Neural progenitor cell (in vitro differentiated cells): ENCODE data around the gene RUSF1. TPM values are rescaled to one million over a fixed set of nuclear protein-coding genes. Genes with fewer than 3 reads are reported as not detected.
A peak's percentile ranks its signal among the peaks of the same experiment; 100 is the strongest.

Source experiments
- DNase-seq: peaks from one replicate; pipeline ENCODE4 v3.0.0-alpha.2; 2016; ENCODE audit warnings: low spot score
- H2AFZ ChIP-seq: fragments of 200-600 bp; sonication (generic); replicated peaks from 2 replicates; pipeline ENCODE4 v1.6.1; 2016; ENCODE audit warnings: antibody characterized with exemption
- H3F3A ChIP-seq: fragments of 200-600 bp; sonication (generic); 2 replicates; pipeline ENCODE4 v1.6.1; 2016; ENCODE audit warnings: antibody characterized with exemption, low read depth
- H3K27ac ChIP-seq: fragments of 200-600 bp; sonication (generic); 2 replicates; pipeline ENCODE4 v1.5.1; 2016; ENCODE audit warnings: mild to moderate bottlenecking
- H3K27me3 ChIP-seq: fragments of 200-600 bp; sonication (generic); 2 replicates; pipeline ENCODE4 v1.6.1; 2016; ENCODE audit warnings: mild to moderate bottlenecking, moderate library complexity
- H3K36me3 ChIP-seq: fragments of 200-600 bp; sonication (generic); 2 replicates; pipeline ENCODE4 v1.5.1; 2016
- H3K4me1 ChIP-seq: fragments of 200-600 bp; sonication (generic); 2 replicates; pipeline ENCODE4 v1.6.1; 2016; ENCODE audit warnings: mixed run types
- H3K4me2 ChIP-seq: fragments of 200-600 bp; sonication (generic); 2 replicates; pipeline ENCODE4 v1.6.1; 2016
- H3K4me3 ChIP-seq: fragments of 200-600 bp; sonication (generic); 2 replicates; pipeline ENCODE4 v1.5.1; 2016
- H3K79me2 ChIP-seq: fragments of 200-600 bp; sonication (generic); 2 replicates; pipeline ENCODE4 v1.6.1; 2016; ENCODE audit warnings: low read depth
- H3K9ac ChIP-seq: fragments of 200-600 bp; sonication (generic); 2 replicates; pipeline ENCODE4 v1.6.1; 2016
- H3K9me3 ChIP-seq: fragments of 200-600 bp; sonication (generic); 2 replicates; pipeline ENCODE4 v1.5.1; 2016; ENCODE audit warnings: low read depth
- H4K20me1 ChIP-seq: fragments of 200-600 bp; sonication (generic); 2 replicates; pipeline ENCODE4 v1.6.1; 2016; ENCODE audit warnings: low read depth
- H3K27ac Mint-ChIP-seq: 3 replicates; pipeline ENCODE4 v1.8.0; 2021; ENCODE audit warnings: mixed read lengths
- H3K27me3 Mint-ChIP-seq: 2 replicates; pipeline ENCODE4 v1.8.0; 2022; ENCODE audit warnings: low read depth, mild to moderate bottlenecking, inconsistent platforms, moderate library complexity, mixed read lengths; ENCODE audit not compliant: insufficient read depth
- H3K36me3 Mint-ChIP-seq: 3 replicates; pipeline ENCODE4 v1.8.0; 2021; ENCODE audit warnings: mixed read lengths
- H3K4me1 Mint-ChIP-seq: 3 replicates; pipeline ENCODE4 v1.8.0; 2021; ENCODE audit warnings: mixed read lengths
- H3K4me3 Mint-ChIP-seq: 3 replicates; pipeline ENCODE4 v1.8.0; 2021; ENCODE audit warnings: mild to moderate bottlenecking, moderate library complexity, mixed read lengths
- H3K9me3 Mint-ChIP-seq: 3 replicates; pipeline ENCODE4 v1.8.0; 2020; ENCODE audit warnings: mixed read lengths
- EZH2 ChIP-seq: fragments of 200-600 bp; sonication (generic); IDR thresholded peaks from 2 replicates; pipeline ENCODE4 v1.6.1; 2017; ENCODE audit warnings: antibody characterized with exemption, mild to moderate bottlenecking, moderate library complexity
- EZH2phosphoT487 ChIP-seq: fragments of 200-600 bp; sonication (generic); IDR thresholded peaks from 2 replicates; pipeline ENCODE4 v1.6.1; 2017; ENCODE audit warnings: antibody characterized with exemption
- total RNA-seq: library from RNA; depleted of rRNA; stranded (reverse); fragments of >200 nt; gene quantifications from 2 replicates; pipeline ENCODE4 v1.2.3, GENCODE V29; 2015; ENCODE audit warnings: low replicate concordance
- TF ChIP-seq, protein P1 (sequence below): fragments of 200-600 bp; sonication (generic); IDR thresholded peaks from 2 replicates; pipeline ENCODE4 v1.5.1; 2017; ENCODE audit warnings: antibody characterized with exemption, mild to moderate bottlenecking

The RUSF1 gene
- total RNA-seq, 1 donor from 2014 or later = 11.5 TPM

- H3K4me3 ChIP-seq = no peak overlapping the region
- Mint-ChIP-seq H3K4me3 (peak overlapping the region; percentile 86), H3K27me3 (peaks cover 52% of the 10 kb centered on the region), H3K27ac (no peak overlapping the region), H3K36me3 (peaks cover 5% of the 10 kb centered on the region), H3K4me1 (peaks cover 19% of the 10 kb centered on the region), H3K9me3 (no peaks in the 10 kb centered on the region)
- no peaks in the 10 kb centered on the region for H3K9me3 ChIP-seq
- no peaks in the 10 kb centered on the region for H3K4me1 ChIP-seq
- TF ChIP-seq EZH2 (peak; percentile 57), EZH2phosphoT487 (no peak)
- H3F3A ChIP-seq = peaks cover 7% of the 10 kb centered on the region
- H2AFZ ChIP-seq = no peak overlapping the region
- H3K36me3 ChIP-seq = no peaks in the 10 kb centered on the region
- peaks cover 19% of the 10 kb centered on the region for H4K20me1 ChIP-seq
- H3K27me3 ChIP-seq = peaks cover 100% of the 10 kb centered on the region
- no peaks in the 10 kb centered on the region for H3K79me2 ChIP-seq
- peak overlapping the region; percentile 87 for H3K4me2 ChIP-seq
- H3K9ac ChIP-seq = no peak overlapping the region
- H3K27ac ChIP-seq = no peak overlapping the region
- DNase-seq = no peak
These were observed 32.3 kb downstream of the RUSF1 start for GRCh38 chr16:31475946-31476302.

DNA sequence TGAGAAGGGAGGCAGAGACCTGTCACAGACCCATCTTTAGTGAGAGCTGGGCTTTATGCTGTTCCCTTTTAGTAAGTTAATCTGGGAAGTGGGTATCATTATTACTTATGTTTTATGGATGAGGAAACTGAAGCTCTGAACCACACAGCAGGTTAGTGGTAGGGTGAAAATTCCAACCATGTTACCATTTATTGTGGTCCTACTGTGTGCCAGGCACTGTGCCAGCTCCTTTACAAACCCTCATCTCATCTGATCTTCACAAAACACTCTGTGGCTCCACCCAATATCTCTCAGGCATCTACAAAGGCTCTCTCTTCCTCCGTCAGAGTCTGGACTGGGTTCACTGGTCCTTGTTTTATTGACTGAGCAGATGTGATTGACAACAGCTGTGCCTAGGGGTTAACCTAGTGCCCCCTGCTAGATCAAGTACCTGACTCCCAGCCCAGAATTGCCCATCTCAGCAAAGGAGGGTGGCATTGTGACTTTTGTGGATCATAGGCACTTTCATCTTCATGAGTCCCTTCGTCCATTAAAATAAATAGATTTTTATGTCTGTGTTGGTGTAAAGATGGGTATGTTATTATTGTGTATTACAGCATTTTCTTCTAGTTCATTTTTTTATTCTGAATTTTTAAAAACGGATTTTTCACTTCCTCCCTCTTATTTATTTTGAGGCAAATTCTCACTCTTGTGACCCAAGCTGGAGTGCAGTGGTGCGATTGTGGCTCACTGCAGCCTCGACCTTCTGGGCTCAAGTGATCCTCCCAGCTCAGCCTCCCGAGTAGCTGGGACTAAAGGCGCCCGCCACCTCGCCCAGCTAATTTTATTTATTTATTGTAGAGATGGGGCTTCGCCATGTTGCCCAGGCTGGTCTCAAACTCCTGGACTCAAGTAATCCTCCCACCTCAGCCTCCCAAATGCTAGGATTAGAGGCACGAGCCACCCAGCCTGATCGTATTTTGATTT is 33.1 kb downstream of the RUSF1 start:
- H3K36me3 ChIP-seq = no peaks in the 10 kb centered on the region
- no peaks in the 10 kb centered on the region for H3K9me3 ChIP-seq
- Mint-ChIP-seq H3K4me3 (no peak overlapping the region), H3K9me3 (no peaks in the 10 kb centered on the region), H3K36me3 (peaks cover 5% of the 10 kb centered on the region), H3K27ac (no peak overlapping the region), H3K4me1 (peaks cover 19% of the 10 kb centered on the region), H3K27me3 (peaks cover 46% of the 10 kb centered on the region)
- no peaks in the 10 kb centered on the region for H3K4me1 ChIP-seq
- no peak for TF ChIP-seq EZH2phosphoT487
- no peak for TF ChIP-seq EZH2
- TF ChIP-seq, protein P1, sequence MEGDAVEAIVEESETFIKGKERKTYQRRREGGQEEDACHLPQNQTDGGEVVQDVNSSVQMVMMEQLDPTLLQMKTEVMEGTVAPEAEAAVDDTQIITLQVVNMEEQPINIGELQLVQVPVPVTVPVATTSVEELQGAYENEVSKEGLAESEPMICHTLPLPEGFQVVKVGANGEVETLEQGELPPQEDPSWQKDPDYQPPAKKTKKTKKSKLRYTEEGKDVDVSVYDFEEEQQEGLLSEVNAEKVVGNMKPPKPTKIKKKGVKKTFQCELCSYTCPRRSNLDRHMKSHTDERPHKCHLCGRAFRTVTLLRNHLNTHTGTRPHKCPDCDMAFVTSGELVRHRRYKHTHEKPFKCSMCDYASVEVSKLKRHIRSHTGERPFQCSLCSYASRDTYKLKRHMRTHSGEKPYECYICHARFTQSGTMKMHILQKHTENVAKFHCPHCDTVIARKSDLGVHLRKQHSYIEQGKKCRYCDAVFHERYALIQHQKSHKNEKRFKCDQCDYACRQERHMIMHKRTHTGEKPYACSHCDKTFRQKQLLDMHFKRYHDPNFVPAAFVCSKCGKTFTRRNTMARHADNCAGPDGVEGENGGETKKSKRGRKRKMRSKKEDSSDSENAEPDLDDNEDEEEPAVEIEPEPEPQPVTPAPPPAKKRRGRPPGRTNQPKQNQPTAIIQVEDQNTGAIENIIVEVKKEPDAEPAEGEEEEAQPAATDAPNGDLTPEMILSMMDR = no peak
- H2AFZ ChIP-seq = no peak overlapping the region
- peaks cover 19% of the 10 kb centered on the region for H4K20me1 ChIP-seq
- H3K4me2 ChIP-seq = no peak overlapping the region
- H3K79me2 ChIP-seq = no peaks in the 10 kb centered on the region
- peaks cover 100% of the 10 kb centered on the region for H3K27me3 ChIP-seq
- peaks cover 7% of the 10 kb centered on the region for H3F3A ChIP-seq
- no peak overlapping the region for H3K4me3 ChIP-seq
- no peak overlapping the region for H3K27ac ChIP-seq
- no peak overlapping the region for H3K9ac ChIP-seq
- DNase-seq = no peak

GRCh38 chr16:31474173-31474714 is 33.9 kb downstream of the RUSF1 start:
- no peak overlapping the region for H3K9ac ChIP-seq
- H3K27ac Mint-ChIP-seq = no peak overlapping the region
- H3K4me2 ChIP-seq = no peak overlapping the region

More at GRCh38 chr16:31474173-31474714, 33.9 kb downstream of the RUSF1 start:
- H3F3A ChIP-seq = peaks cover 7% of the 10 kb centered on the region
- no peak overlapping the region for H2AFZ ChIP-seq
- H4K20me1 ChIP-seq = peaks cover 19% of the 10 kb centered on the region
- H3K4me1 ChIP-seq = no peaks in the 10 kb centered on the region
- peaks cover 5% of the 10 kb centered on the region for H3K36me3 Mint-ChIP-seq
- peaks cover 42% of the 10 kb centered on the region for H3K27me3 Mint-ChIP-seq
- H3K4me1 Mint-ChIP-seq = peaks cover 19% of the 10 kb centered on the region
- no peak overlapping the region for H3K4me3 ChIP-seq
- no peak overlapping the region for H3K4me3 Mint-ChIP-seq
- no peaks in the 10 kb centered on the region for H3K9me3 Mint-ChIP-seq
- H3K9me3 ChIP-seq = no peaks in the 10 kb centered on the region
- no peaks in the 10 kb centered on the region for H3K36me3 ChIP-seq
- no peak overlapping the region for H3K27ac ChIP-seq
- TF ChIP-seq EZH2phosphoT487 (no peak), EZH2 (no peak)
- TF ChIP-seq, protein P1 = no peak
- peaks cover 92% of the 10 kb centered on the region for H3K27me3 ChIP-seq
- H3K79me2 ChIP-seq = no peaks in the 10 kb centered on the region
- no peak for DNase-seq
